HG03378 (cell line): ENCODE results near the gene PHLDA2.

Experiments
- ATAC-seq: cut with Tn5 transposase; IDR thresholded peaks from one replicate; pipeline ENCODE4 v1.9.1; 2021; ENCODE audit warnings: mild to moderate bottlenecking, moderate library complexity; ENCODE audit not compliant: unreplicated experiment

Gene PHLDA2, protein sequence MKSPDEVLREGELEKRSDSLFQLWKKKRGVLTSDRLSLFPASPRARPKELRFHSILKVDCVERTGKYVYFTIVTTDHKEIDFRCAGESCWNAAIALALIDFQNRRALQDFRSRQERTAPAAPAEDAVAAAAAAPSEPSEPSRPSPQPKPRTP

DNA sequence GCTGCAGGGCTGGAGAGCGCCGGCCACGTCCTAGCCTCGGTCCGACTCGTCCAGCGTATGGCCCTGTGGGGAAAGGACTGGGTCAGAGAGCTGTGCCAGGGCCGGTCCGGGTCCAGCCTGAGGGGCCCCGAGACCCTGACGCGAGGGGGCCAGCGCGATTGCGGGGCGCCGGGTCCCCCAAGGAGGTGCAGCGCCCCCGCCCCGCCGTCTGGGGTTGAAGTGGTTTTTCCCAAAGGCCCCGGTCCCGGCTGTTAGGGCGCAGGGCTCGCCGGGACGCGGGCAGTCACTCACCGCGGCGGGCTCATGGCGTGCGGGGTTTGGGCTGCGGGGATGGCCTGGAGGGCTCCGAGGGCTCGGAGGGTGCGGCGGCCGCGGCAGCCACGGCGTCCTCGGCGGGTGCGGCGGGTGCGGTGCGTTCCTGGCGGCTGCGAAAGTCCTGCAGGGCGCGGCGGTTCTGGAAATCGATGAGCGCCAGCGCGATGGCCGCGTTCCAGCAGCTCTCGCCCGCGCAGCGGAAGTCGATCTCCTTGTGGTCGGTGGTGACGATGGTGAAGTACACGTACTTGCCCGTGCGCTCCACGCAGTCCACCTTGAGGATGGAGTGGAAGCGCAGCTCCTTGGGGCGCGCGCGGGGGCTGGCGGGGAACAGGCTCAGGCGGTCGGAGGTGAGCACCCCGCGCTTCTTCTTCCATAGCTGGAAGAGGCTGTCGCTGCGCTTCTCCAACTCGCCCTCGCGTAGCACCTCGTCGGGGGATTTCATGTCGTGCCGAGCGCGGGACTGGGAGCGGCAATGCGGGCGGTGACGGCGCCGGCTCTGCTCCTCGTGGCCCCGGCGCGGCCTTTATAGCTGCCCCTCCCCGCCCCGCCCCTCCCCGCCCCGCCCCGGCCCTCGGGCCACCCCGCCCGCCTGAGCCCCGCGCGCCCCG, at the start of gene PHLDA2:
TSS of gene PHLDA2 (minus strand) at position 816 of the 926 bp plus-strand sequence. CDS start at position 760, 56 bp downstream.
- no peak for ATAC-seq

DNA sequence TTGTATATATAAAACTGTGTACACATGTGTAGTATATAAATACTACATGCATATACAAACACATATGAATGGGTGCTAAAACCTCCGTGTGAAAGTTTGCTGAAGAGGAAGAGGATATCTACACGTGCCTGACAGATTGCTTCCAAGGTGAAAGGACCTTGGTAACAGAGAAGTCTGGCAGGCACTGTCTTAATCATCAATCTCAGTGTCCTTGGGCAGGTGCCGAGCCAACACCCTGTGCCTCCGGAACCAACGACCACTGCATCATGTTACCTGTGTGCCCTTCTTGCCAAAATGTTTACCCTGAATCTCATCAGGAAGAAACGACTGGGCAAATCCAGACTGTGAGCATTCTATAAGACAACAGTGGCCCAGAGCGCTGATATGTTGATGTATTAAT, 47.9 kb upstream of the PHLDA2 start:
- no peak for ATAC-seq

DNA sequence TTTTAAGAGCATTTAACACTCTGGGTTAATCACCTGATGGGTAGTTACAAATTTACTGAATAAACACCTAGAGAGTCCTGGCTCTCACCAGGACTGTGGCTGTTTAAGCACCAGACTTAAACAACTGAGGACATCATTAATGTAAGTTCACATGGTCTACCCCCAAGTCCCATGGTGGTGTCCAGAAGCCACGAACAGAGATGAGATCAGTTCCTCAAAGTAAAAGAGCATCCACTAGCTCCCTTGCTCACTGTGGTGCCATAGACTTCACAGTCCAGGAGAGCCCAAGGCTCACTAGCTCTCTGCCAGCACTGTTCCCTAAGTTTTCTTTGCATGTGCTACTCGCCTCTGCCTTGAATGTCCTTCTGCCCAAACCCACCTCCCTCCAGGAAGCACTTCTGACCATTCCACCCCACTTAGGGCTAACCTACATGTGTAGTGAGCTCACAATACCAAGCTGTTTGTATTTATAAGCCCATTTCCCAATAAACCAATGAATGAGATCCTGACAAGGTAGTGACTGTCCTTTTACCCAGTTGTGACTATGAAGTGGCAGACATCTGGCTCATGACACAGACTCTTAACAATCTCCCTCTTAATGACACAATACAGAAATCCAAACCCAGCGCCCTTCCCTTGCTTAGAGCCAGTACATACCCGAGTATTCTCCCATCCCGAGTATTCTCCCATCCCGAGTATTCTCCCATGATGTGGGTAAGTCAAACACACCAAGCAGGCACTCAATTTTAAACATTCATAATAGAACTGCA, 47.3 kb upstream of the PHLDA2 start:
- ATAC-seq = no peak

DNA sequence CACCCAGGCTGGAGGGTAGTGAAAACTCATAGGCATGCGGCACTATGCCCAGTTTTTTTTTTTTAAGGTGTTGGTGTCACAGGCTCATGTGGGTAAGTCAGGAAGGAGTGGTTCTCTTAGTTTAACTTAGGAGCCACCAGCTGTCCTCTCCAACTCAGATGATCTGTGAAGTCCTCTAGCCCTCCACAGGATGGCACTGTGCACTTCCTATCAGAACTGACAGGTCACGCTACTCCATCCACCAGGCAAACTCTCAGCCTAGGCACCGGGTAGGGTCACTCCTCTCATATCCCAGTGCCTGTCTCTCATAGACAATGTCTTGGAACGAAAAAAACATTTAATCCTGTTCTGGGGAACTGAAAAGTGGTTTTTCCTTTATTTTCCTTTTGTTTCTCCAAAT, 46.4 kb upstream of the PHLDA2 start:
- no peak for ATAC-seq

DNA sequence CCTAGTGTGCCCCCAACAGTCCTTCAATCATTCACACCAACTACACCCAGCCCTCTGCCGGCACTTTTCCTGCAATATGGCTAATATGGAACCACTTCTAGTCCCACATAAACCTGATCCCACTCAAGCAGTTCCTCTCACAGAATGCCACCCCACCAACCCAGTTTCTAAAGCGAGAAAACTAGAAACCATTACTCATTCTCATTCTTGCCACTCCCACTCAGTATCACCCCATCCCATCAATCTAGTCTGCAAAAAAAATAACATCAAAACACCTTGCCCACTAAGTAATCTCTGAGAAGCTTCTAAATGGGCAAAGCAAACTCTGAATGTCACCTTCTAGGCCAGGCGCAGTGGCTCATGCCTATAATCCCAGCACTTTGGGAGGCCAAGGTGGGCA, 45.1 kb upstream of the PHLDA2 start:
- ATAC-seq = no peak

DNA sequence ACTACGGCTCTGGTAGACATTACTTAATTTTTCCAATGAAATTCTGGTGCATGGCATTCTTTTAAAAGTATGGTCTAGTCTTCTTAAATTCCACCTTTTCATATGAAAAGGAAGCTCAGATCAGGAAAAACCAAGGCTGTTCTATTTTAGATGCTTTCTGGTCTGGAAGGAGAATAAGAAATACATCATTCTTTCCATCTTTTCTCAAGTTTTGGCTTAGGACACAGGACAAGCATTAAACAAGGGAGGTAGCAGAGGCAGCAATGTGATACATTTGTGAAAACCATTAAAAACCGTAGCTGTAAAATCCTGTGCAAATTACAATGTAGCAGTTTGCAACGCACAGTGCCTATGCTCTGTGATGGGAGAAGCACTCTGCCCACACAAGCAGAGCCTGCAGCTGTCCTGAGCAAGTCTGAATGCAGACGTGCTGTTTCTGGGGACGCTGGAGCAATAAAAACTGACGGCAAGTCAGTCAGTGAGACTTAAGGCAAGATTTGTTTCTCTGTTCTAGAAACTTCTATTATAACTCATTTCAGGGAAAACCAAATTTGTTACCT, 39.2 kb upstream of the PHLDA2 start:
- no peak for ATAC-seq

DNA sequence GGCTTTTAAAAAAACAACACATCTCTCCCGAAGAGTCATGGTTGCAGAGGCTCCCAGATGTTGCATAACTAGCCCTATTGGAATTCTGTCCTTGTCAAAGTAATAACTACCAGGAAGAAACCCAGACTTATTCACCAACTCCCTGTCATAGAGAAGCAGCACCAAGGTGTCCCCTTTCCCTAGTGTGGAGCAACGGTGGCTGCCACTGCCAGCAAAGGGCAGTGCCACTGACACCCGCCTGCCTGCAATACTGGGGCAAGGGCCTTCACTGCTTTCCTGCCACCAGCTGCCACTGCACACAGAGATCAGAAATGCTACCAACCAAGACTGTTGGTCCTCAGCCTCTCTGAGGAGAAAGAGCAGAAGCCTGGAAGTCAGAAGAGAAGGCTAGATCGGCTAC, 35.6 kb upstream of the PHLDA2 start:
- ATAC-seq = no peak

DNA sequence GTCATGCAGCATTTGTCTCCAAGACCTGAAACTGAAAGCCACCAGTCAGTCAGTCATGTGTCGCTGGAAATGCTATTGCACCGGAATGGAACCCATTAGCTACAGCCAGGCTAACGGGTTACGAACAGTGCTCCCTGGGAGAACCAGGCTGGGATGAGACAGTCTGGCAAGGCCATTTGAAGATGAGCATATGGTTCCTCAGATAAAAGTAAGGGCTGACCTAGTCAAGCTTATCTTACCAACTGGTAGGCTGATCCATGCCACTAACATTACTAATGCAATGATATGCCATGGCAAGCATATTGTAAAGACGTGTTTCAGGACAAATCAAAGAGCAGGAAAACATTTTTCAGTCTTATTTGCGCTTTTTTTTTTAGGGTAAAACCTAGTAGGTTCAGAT, 34.5 kb upstream of the PHLDA2 start:
- no peak for ATAC-seq

DNA sequence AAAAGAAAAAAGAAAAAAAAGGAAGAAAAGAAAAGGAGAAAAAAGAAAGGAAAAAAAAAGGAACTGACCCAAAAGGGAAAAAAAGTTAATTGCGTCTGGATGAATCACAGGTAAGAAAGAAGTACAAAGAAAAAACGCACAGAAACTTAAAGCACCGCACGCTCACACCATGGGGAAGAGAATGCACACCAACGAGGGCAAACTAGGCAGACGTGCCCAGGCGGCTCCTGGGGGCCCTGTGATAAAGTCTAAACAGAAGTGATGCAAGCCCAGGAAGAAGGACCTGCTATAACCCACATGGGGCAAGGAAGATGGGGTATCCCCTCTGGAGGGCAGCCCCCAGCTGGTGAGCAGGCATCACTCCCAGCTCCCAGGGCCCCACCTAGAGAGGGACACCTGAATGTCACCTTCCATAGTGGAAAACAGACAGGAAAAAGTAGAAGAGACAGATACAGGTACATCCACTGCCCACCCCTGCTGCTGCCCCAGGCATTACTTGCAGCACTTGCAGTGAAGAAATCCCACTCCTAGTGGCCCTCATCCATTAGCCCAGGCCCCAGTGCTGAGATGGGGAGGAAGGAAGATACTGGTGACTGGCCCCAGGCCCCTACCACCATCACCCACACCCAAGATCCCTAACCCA, 34.0 kb upstream of the PHLDA2 start:
- ATAC-seq = no peak

DNA sequence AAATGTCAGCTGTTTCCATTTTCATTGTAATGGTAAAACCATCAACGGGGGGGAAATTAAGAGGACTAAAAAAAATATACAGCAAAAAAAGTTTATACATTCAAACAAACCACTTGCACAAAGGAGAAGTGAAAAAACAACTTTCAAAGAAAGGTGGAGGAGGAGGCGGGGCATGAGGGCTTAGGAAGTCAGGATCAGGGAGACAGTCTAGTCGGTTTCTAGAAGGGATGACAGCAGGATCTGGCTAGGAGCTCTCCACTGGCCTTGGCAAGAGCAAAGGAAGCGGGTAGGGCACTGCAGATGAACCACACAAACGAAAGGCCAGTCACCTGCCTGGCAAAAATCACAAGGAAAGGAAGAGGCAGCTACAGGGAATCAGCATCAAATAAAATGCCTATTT, 31.9 kb upstream of the PHLDA2 start:
- ATAC-seq = no peak

DNA sequence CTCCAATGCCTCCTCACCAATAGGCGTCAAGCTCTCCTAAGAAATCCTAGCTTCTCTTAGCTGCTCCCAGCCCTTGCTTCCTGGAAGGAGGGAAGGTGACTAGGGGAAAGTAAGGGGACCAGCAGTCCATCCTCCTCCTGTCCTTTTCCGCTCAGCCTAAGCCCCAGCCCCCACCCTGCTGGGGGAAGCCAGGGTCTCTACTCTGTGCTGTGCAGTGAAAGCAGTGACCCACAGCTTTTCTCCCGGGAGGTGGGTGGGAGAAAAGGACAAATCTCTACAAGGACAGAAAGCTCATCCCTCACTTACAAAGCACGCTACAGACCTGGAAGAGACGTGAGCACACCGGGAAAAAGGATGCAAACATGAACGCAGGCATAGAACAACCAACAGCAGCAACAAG, 30.9 kb upstream of the PHLDA2 start:
- no peak for ATAC-seq

DNA sequence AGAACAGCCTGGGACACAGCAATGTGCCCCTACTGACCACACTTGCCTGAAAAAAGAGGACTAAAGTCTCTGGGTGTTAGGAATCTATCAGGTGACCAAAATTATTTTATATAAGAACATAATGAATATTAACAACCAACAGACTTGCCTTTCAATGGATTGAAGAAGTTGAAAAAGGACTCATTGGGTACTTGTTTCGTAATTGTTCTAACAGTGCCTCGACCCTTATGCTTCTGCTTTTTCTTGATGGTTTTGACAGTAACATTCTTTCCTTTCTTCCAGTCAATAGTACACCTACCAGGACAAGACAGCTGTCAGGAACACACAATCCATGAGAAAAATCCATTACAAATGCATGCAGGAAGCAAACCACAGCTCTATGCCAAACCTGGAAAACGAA, 29.0 kb upstream of the PHLDA2 start:
- no peak for ATAC-seq

DNA sequence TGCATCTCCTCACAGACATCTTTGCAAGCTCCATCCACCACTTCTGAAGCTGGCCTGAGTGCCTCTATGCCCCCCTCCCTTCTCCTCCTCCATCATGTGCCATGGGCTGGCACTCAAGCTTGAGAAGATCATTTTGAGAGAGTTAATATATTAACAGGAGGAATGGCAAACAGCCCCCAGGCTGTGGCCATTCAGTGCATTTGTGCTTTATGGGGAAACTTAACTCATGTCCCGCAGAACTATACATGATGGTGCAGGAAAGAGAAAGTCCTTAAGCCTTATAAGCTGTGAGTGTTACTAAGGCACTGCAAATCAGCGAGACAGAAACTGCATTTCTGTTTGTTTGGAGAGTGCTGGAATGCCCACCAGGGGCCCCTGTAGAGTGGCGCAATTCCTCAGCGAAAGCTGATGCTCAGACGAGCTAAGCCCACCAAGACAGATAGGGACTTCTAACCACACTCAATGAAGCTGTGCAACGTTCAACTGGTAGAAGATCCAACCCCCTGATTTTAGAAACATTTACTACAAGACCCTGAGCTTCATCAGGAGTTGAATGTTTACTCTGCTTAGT, 26.8 kb upstream of the PHLDA2 start:
- no peak for ATAC-seq

DNA sequence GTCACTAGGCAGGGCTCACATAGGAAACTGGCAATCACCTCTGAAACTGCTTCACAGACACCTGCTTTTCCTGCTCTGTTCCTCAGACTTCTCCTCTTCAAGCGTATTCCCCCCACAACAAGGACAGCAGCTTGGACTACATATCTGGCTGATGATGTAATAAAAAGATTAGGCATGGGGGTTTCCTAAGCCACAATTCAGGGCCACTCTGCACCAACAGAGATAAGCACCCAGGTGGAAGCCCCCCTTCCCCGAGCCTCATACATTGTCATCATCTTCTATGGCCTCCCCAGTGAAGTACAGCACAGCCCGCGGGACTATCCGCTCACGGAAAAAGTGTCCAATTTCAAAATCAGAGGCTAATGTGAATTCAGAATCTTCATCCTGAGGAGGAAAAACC, 25.0 kb upstream of the PHLDA2 start:
- ATAC-seq = no peak

DNA sequence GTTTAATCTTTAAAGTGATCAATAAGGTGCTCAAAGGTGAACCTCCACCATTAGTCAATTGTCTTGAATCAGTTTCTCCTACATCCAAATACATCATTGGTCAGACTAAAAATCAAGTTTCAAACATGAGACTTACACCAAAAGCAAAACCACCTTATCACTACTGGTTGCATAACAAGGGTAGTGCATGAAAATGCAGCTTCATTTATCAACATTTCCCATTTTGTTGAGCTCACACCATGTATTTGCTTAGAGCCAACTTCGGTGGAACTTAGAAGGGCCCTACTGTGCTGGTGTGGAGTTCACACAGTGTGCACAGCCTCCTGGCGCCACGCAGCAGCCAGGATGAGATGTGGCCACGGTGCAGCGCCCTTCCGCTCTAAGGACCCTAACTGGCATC, 23.1 kb upstream of the PHLDA2 start:
- ATAC-seq = no peak

DNA sequence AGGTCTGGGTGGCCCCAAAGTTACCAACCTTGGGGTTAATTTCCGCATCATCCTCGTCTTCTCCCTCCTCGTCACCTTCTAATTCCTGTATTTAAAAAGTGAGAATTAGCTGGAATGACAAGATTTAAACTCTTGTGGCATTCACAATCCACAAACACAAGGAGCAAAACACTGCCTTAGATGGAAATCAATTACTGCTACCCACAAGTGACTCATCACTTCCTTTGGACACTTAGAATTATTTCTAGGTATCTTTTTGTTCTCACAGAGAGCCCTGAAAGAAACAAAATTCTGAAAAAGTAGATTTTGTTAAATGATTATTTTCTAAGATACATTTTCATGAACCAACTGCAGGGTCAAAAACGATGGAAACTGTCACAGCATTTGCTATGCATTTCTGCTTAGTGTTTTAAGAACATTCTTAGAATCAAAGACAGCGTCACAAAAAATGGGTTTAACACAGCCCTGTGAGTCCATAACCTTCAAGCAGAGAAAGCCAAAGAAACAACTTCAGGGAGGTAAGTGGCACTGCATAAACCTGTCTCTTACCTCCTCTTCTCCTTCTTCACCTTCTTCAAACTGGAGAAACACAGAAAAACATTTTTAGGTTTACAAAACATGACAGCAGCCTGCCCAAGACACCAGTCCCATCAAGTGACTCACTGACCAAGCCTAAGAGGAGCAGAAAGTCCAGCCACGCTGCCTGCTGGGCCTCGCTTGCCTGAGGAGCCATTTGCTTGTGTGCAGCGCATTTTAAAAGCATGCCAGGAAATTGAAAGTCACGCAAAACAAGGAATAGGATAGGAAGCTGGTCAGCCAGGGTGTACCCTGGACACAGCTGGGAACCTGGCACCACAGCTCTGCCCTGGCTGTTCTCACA, 22.3 kb upstream of the PHLDA2 start:
- no peak for ATAC-seq

DNA sequence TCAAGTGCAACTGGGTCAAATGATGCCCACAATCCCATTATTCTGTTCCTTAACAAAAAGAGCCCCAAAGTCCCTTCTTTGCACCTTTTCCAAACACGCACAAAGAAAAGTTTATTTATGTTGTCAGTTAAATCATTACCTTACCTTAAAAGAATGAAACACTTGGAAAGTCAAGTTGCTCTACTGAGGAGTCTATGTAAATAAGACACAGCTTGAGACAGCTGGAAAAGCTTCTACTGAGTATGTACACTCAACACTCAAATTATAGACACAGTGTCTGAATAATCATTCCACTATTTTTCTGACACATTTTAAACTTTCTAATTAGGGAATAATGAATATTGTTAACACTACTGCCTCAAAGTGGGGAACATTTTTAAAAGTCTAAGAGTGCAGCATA, 21.6 kb upstream of the PHLDA2 start:
- no peak for ATAC-seq

DNA sequence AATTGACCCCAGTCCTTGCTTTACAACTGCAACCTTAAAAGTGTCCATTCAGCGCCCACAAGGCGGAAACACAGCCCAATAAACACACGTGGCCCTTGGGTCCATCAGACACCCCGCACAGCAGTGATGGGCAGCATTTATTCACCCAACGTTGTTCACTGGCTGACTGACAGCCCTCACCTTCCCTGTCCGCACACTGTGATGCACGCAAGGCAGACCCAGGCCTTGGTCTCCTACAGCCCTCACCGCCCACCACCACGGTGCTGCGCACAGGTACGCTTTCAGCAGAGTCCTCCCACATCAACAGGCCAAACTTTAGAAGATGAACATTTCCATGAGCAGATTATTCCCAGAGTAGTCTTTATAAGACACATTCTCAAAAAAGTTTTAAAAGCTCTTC, 20.7 kb upstream of the PHLDA2 start:
- no peak for ATAC-seq

DNA sequence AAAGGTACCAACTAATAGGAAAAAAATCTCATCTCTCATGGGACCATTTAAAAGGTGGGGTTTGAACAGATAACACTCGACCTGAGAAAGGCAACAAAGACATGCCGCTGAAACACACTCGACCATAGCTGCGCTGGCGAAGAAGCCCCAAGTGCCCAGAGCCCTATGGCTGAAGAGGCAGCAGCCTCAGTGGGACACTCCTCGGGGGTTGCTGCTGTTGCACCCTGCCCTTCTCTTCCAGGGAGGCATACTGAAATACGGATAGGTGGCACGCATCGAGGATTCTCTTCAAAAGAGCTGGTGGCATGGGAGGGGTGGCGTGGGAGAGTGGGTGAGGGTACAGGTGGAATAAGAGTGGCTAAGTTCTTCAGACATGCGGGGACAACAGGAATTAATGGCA, 18.5 kb upstream of the PHLDA2 start:
- no peak for ATAC-seq
